ENCODE results near the gene SENP2.
"Not testable (repeated sequence)": the region's sequence is repeated elsewhere in the genome, so short reads cannot be mapped to it uniquely, and the experiment has no call there.

Gene SENP2

GRCh38 chr3:185647880-185648210 lies 61.8 kb downstream of the SENP2 start:
- DNase-seq (ENCODE audit: low read depth), result no peak

- DNase-seq (ENCODE audit: low read depth), result no peak
Observed at GRCh38 chr3:185648396-185648795, 62.3 kb downstream of the SENP2 start.

- peak; percentile 37 for DNase-seq (ENCODE audit: low read depth)
Observed at GRCh38 chr3:185649414-185649813, 63.3 kb downstream of the SENP2 start.

GRCh38 chr3:185651971-185652370 lies 65.9 kb downstream of the SENP2 start:
- no peak for DNase-seq (ENCODE audit: low read depth)

GRCh38 chr3:185653949-185654757 lies 68.1 kb downstream of the SENP2 start:
- DNase-seq (ENCODE audit: low read depth), result peak; percentile 90

GRCh38 chr3:185654758-185655145 lies 68.7 kb downstream of the SENP2 start:
- no peak for DNase-seq (ENCODE audit: low read depth)

- no peak for DNase-seq (ENCODE audit: low read depth)
Observed at GRCh38 chr3:185655426-185656320, 69.6 kb downstream of the SENP2 start.

GRCh38 chr3:185656321-185656840 lies 70.3 kb downstream of the SENP2 start:
- DNase-seq (ENCODE audit: low read depth), result peak; percentile 99

- DNase-seq (ENCODE audit: low read depth), result no peak
Observed at GRCh38 chr3:185657211-185657610, 71.1 kb downstream of the SENP2 start.

- no peak for DNase-seq (ENCODE audit: low read depth)
Observed at GRCh38 chr3:185657691-185658503, 71.8 kb downstream of the SENP2 start.

- DNase-seq (ENCODE audit: low read depth), result peak; percentile 99
Observed at GRCh38 chr3:185658504-185658912, 72.4 kb downstream of the SENP2 start.

- no peak for DNase-seq (ENCODE audit: low read depth)
Observed at GRCh38 chr3:185658943-185659342, 72.8 kb downstream of the SENP2 start.

GRCh38 chr3:185659942-185660921 lies 74.1 kb downstream of the SENP2 start:
- DNase-seq (ENCODE audit: low read depth), result peak; percentile 79

- DNase-seq (ENCODE audit: low read depth), result not testable (repeated sequence)
Observed at GRCh38 chr3:185661296-185661695, 75.2 kb downstream of the SENP2 start.

GRCh38 chr3:185661772-185662171 lies 75.7 kb downstream of the SENP2 start:
- no peak for DNase-seq (ENCODE audit: low read depth)

- DNase-seq (ENCODE audit: low read depth), result no peak
Observed at GRCh38 chr3:185663929-185664328, 77.8 kb downstream of the SENP2 start.

GRCh38 chr3:185667574-185667973 lies 81.5 kb downstream of the SENP2 start:
- no peak for DNase-seq (ENCODE audit: low read depth)

- peak; percentile 75 for DNase-seq (ENCODE audit: low read depth)
Observed at GRCh38 chr3:185677146-185677829, 91.2 kb downstream of the SENP2 start.

- DNase-seq (ENCODE audit: low read depth), result peak; percentile 21
Observed at GRCh38 chr3:185678027-185678426, 91.9 kb downstream of the SENP2 start.

- DNase-seq (ENCODE audit: low read depth), result no peak
Observed at GRCh38 chr3:185680231-185680630, 94.1 kb downstream of the SENP2 start.

All from amniotic epithelial cell (primary cell).